A673 (cell line): ENCODE data around the gene RND3. TPM values are rescaled to one million over a fixed set of nuclear protein-coding genes. Genes with fewer than 3 reads are reported as not detected.

Source experiments
- BruUV-seq: library from RNA; stranded (reverse); fragments of 400-500 nt; replicated peaks from 2 replicates; lab custom pipeline; 2021; lab: Mats Ljungman, UMichigan
- CTCF ChIA-PET: fragments of 300-600 bp; sonication (Branson Sonifier 250); formaldehyde crosslinking; loops from one replicate; lab custom pipeline; 2022; ENCODE audit warnings: antibody characterized with exemption; lab: Charles Lee
- POLR2A ChIA-PET: fragments of 300-600 bp; sonication (Branson Sonifier 250); formaldehyde crosslinking; loops from one replicate; lab custom pipeline; 2022; ENCODE audit warnings: antibody characterized with exemption; ENCODE audit not compliant: low non-redundant PET; lab: Charles Lee
- DNase-seq: peaks from one replicate; pipeline ENCODE4 v3.0.0-alpha.2; 2015; ENCODE audit warnings: low spot score
- H3K27ac ChIP-seq: fragments of 200-600 bp; sonication (generic); 2 replicates; pipeline ENCODE4 v1.5.1; 2016; ENCODE audit warnings: mixed run types, low read depth, mild to moderate bottlenecking, mixed read lengths, antibody characterized with exemption, low read length; ENCODE audit not compliant: poor library complexity, severe bottlenecking
- H3K27me3 ChIP-seq: fragments of 200-600 bp; sonication (generic); replicated peaks from 2 replicates; pipeline ENCODE4 v1.6.1; 2017; ENCODE audit warnings: mixed run types, low read depth, mild to moderate bottlenecking, mixed read lengths, antibody characterized with exemption, low read length; ENCODE audit not compliant: insufficient read depth, poor library complexity
- H3K36me3 ChIP-seq: fragments of 200-600 bp; sonication (generic); 2 replicates; pipeline ENCODE4 v1.6.1; 2016; ENCODE audit warnings: mixed run types, mild to moderate bottlenecking, mixed read lengths, antibody characterized with exemption, low read length; ENCODE audit not compliant: insufficient read depth, poor library complexity, severe bottlenecking
- H3K4me1 ChIP-seq: fragments of 200-600 bp; sonication (generic); 2 replicates; pipeline ENCODE4 v1.6.1; 2017; ENCODE audit warnings: mixed run types, mild to moderate bottlenecking, mixed read lengths, antibody characterized with exemption, low read length; ENCODE audit not compliant: insufficient read depth, poor library complexity, severe bottlenecking
- H3K4me3 ChIP-seq: fragments of 200-600 bp; sonication (generic); 2 replicates; pipeline ENCODE4 v1.5.1; 2016; ENCODE audit warnings: low read depth, mixed run types, mild to moderate bottlenecking, mixed read lengths, low read length; ENCODE audit not compliant: poor library complexity, severe bottlenecking
- H3K9me3 ChIP-seq: fragments of 200-600 bp; sonication (generic); 2 replicates; pipeline ENCODE4 v1.6.1; 2016; ENCODE audit warnings: mixed run types, low read depth, mild to moderate bottlenecking, mixed read lengths, antibody characterized with exemption, low read length; ENCODE audit not compliant: poor library complexity, severe bottlenecking
- CTCF ChIP-seq: fragments of 300-800, 200-600 bp; sonication (generic); conservative IDR thresholded peaks from 2 replicates; pipeline ENCODE4 v1.5.1; 2017; ENCODE audit warnings: low read depth, mild to moderate bottlenecking, antibody characterized with exemption, low read length, moderate library complexity, mixed read lengths
- EZH2 ChIP-seq: fragments of 200-600 bp; sonication (generic); IDR thresholded peaks from 2 replicates; pipeline ENCODE4 v1.6.1; 2017; ENCODE audit warnings: borderline replicate concordance, low read depth, mild to moderate bottlenecking, mixed read lengths, antibody characterized with exemption, low read length; ENCODE audit not compliant: poor library complexity, severe bottlenecking
- intact Hi-C: fragments of 100-400 bp; cut with micrococcal nuclease; formaldehyde crosslinking; loops from one replicate; pipeline ENCODE4 v1.10.0; 2022; ENCODE audit not compliant: unreplicated experiment
- total RNA-seq: library from RNA; stranded (reverse); gene quantifications from 2 replicates; pipeline ENCODE4 v1.2.3, GENCODE V29; 2021

RND3 gene
- total RNA-seq, 1 experiment from 2014 or later = 15.0 TPM

- no peaks in the 10 kb centered on the region for H3K27me3 ChIP-seq
- peaks cover 3% of the 10 kb centered on the region for H3K4me1 ChIP-seq
- no peak overlapping the region for H3K27ac ChIP-seq
- no TSS peak for BruUV-seq
- no peak for DNase-seq
- POLR2A ChIA-PET = no interaction called here
- H3K9me3 ChIP-seq = no peaks in the 10 kb centered on the region
- CTCF ChIA-PET = no interaction called here
- TF ChIP-seq EZH2 (no peak), CTCF (no peak)
- no peaks in the 10 kb centered on the region for H3K36me3 ChIP-seq
- intact Hi-C loops = no loop called here
- no peak overlapping the region for H3K4me3 ChIP-seq
Observed at GRCh38 chr2:150426724-150427123, 60.7 kb downstream of the RND3 start.

GRCh38 chr2:150426315-150426714 is 61.2 kb downstream of the RND3 start:
- H3K9me3 ChIP-seq = no peaks in the 10 kb centered on the region
- DNase-seq = no peak
- H3K4me3 ChIP-seq = no peak overlapping the region
- TF ChIP-seq EZH2 = no peak
- no peak for TF ChIP-seq CTCF
- intact Hi-C loops = no loop called here
- H3K27ac ChIP-seq = no peak overlapping the region
- BruUV-seq = no TSS peak
- no peaks in the 10 kb centered on the region for H3K36me3 ChIP-seq
- no peaks in the 10 kb centered on the region for H3K27me3 ChIP-seq
- H3K4me1 ChIP-seq = no peaks in the 10 kb centered on the region
- CTCF ChIA-PET = no interaction called here
- POLR2A ChIA-PET = no interaction called here

GRCh38 chr2:150425121-150425955 is 62.1 kb downstream of the RND3 start:
- Histone ChIP-seq H3K36me3 (no peaks in the 10 kb centered on the region), H3K4me3 (no peak overlapping the region), H3K27me3 (no peaks in the 10 kb centered on the region), H3K9me3 (no peaks in the 10 kb centered on the region), H3K27ac (no peak overlapping the region), H3K4me1 (no peaks in the 10 kb centered on the region)
- no TSS peak for BruUV-seq
- ChIA-PET POLR2A (no interaction called here), CTCF (interaction anchor here (0.6 kb wide), 2 partner anchors 25 to 736 kb away, joined by 3 read pairs; no protein-coding TSS in a partner anchor)
- intact Hi-C loops = no loop called here
- DNase-seq = peak; percentile 22
- TF ChIP-seq EZH2 = no peak
- peak; percentile 48 for TF ChIP-seq CTCF
